H1 (cell line): Measurements from ENCODE around the gene ITSN1.

ENCODE experiments used
- EZH2 ChIP-seq: fragments of 200-600 bp; sonication (generic); IDR thresholded peaks from 2 replicates; pipeline ENCODE4 v1.7.1; 2012; ENCODE audit warnings: low read depth, mild to moderate bottlenecking, moderate library complexity, low read length, inconsistent platforms; ENCODE audit not compliant: severe bottlenecking
- JUN ChIP-seq: IDR thresholded peaks from 2 replicates; pipeline ENCODE4 v1.6.1; 2011; ENCODE audit warnings: low read depth, mild to moderate bottlenecking, improper control_type of control experiment, low read length
- JUND ChIP-seq: IDR thresholded peaks from 2 replicates; pipeline ENCODE4 v1.6.1; 2011; ENCODE audit warnings: mild to moderate bottlenecking, improper control_type of control experiment, low read length
- POLR2A ChIP-seq, 2 experiments: IDR thresholded peaks; 1 replicate in 1 of 2; 2 replicates in 1 of 2; pipeline ENCODE4 v1.6.1; 2011; ENCODE audit warnings: low read depth in 2 of 2, low read length in 2 of 2, mild to moderate bottlenecking in 2 of 2; ENCODE audit errors: control extremely low read depth in 1 of 2
- POLR2AphosphoS5 ChIP-seq: IDR thresholded peaks from 2 replicates; pipeline ENCODE4 v1.6.1; 2011; ENCODE audit warnings: low read depth, low read length
- SIN3A ChIP-seq, 2 experiments: IDR thresholded peaks in 1 of 2; conservative IDR thresholded peaks in 1 of 2; 2 replicates each; pipeline ENCODE4 v1.6.1; 2011 to 2012; ENCODE audit warnings: low read length in 2 of 2, improper control_type of control experiment in 1 of 2, low read depth in 1 of 2, mild to moderate bottlenecking in 1 of 2
- TAF1 ChIP-seq: IDR thresholded peaks from 2 replicates; pipeline ENCODE4 v1.6.1; 2011; ENCODE audit warnings: mild to moderate bottlenecking, low read depth, low read length
- TAF7 ChIP-seq: optimal IDR thresholded peaks from 2 replicates; pipeline ENCODE3; 2011; ENCODE audit warnings: low read depth, mild to moderate bottlenecking, inconsistent platforms, low read length, moderate library complexity, borderline replicate concordance
- ZNF274 ChIP-seq: IDR thresholded peaks from 2 replicates; pipeline ENCODE4 v1.7.0; 2012; ENCODE audit warnings: low read length, borderline replicate concordance; ENCODE audit errors: extremely low read depth
- TF ChIP-seq, protein P1 (sequence below), 3 experiments: IDR thresholded peaks; 1 replicate in 2 of 3; 2 replicates in 1 of 3; pipeline versions ENCODE4 v1.5.1 to v1.6.1; 2011; ENCODE audit warnings: low read length in 3 of 3, mild to moderate bottlenecking in 3 of 3, inconsistent platforms in 2 of 3, low read depth in 1 of 3, moderate library complexity in 1 of 3; ENCODE audit not compliant: insufficient read depth in 1 of 3; ENCODE audit errors: control extremely low read depth in 1 of 3
- TF ChIP-seq, protein P2 (sequence below): IDR thresholded peaks from 2 replicates; pipeline ENCODE4 v1.6.1; 2011; ENCODE audit warnings: low read length, improper control_type of control experiment

DNA sequence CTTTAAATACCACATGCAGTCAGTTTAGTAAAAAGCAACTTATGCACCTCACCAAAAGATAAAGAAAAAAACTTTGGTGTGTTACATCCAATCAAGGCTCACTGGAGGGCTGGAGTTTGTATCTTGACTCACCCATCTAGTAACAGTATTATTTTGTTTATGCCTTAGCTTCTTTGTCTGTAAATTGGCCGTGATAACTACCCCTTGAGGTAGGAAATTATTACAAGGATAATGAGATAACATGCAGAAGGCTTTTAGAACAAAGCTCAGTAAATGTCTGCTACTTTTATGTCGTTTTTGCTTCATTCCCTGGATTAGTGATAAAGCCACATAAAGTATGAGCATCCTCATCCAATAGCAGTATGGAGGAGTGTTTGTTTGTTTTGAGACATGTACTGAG is 178.5 kb downstream of the ITSN1 start:
- TF ChIP-seq, protein P1, sequence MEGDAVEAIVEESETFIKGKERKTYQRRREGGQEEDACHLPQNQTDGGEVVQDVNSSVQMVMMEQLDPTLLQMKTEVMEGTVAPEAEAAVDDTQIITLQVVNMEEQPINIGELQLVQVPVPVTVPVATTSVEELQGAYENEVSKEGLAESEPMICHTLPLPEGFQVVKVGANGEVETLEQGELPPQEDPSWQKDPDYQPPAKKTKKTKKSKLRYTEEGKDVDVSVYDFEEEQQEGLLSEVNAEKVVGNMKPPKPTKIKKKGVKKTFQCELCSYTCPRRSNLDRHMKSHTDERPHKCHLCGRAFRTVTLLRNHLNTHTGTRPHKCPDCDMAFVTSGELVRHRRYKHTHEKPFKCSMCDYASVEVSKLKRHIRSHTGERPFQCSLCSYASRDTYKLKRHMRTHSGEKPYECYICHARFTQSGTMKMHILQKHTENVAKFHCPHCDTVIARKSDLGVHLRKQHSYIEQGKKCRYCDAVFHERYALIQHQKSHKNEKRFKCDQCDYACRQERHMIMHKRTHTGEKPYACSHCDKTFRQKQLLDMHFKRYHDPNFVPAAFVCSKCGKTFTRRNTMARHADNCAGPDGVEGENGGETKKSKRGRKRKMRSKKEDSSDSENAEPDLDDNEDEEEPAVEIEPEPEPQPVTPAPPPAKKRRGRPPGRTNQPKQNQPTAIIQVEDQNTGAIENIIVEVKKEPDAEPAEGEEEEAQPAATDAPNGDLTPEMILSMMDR (IDR thresholded peaks at IDR 0.05; ENCODE audit: control extremely low read depth in 1 of 3, insufficient read depth in 1 of 3, low read depth in 1 of 3, low read length in 3 of 3), result no peak
- TF ChIP-seq TAF1 (no peak), EZH2 (no peak), POLR2A (IDR thresholded peaks at IDR 0.05; ENCODE audit: control extremely low read depth in 1 of 2, low read depth in 2 of 2, low read length in 2 of 2) (no peak), TAF7 (no peak), ZNF274 (no peak), SIN3A (conservative IDR thresholded peaks at IDR 0.05 in 1 of 2, IDR thresholded peaks at IDR 0.05 in 1 of 2; ENCODE audit: low read depth in 1 of 2, low read length in 2 of 2) (no peak), JUN (no peak), JUND (no peak), POLR2AphosphoS5 (no peak)
- TF ChIP-seq, protein P2, sequence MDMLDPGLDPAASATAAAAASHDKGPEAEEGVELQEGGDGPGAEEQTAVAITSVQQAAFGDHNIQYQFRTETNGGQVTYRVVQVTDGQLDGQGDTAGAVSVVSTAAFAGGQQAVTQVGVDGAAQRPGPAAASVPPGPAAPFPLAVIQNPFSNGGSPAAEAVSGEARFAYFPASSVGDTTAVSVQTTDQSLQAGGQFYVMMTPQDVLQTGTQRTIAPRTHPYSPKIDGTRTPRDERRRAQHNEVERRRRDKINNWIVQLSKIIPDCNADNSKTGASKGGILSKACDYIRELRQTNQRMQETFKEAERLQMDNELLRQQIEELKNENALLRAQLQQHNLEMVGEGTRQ, result no peak
